Fibroblast of mammary gland (primary cell): ENCODE data around the gene SCAI.
A peak's percentile ranks its signal among the peaks of the same experiment; 100 is the strongest.

Source experiments
- DNase-seq: peaks from one replicate; pipeline ENCODE4 v3.0.0-alpha.2; 2010; ENCODE audit warnings: low read depth
- H3K4me3 ChIP-seq: 2 replicates; pipeline ENCODE4 v1.5.1; 2011; ENCODE audit warnings: low read depth, mild to moderate bottlenecking, low read length, moderate library complexity; ENCODE audit not compliant: control insufficient read depth
- TF ChIP-seq, protein P1 (sequence below): conservative IDR thresholded peaks from 2 replicates; pipeline ENCODE4 v1.5.1; 2011; ENCODE audit warnings: low read depth, low read length, inconsistent platforms; ENCODE audit not compliant: control insufficient read depth, insufficient read depth

SCAI gene

DNA sequence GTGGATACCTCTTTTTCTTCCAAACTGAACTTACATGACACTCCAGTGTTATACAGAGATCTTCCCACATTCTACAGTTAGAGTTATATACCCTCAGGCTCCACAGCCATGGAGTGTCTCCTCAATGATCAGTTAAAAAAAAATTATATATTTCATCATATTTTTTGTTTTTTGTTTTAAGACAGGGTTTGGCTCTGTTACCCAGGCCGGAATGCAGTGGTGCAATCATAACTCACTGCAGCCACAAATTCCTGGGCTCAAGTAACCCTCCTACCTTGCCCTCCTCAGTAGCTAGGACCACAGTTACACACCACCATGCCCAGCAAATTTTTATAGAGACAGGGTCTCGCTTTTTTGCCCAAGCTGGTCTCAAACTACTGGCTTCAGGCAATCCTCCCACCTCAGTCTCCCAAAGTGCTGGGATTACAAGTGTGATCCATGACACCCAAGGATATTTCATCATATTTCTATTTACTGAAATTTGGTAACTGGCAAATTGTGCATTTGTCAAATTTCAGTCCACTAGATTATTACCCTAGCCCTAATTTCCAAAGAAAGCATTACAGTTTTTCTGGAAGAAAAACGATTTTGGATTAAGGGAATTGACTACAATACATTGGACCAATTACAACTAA lies 18.1 kb upstream of the SCAI start:
- TF ChIP-seq, protein P1, sequence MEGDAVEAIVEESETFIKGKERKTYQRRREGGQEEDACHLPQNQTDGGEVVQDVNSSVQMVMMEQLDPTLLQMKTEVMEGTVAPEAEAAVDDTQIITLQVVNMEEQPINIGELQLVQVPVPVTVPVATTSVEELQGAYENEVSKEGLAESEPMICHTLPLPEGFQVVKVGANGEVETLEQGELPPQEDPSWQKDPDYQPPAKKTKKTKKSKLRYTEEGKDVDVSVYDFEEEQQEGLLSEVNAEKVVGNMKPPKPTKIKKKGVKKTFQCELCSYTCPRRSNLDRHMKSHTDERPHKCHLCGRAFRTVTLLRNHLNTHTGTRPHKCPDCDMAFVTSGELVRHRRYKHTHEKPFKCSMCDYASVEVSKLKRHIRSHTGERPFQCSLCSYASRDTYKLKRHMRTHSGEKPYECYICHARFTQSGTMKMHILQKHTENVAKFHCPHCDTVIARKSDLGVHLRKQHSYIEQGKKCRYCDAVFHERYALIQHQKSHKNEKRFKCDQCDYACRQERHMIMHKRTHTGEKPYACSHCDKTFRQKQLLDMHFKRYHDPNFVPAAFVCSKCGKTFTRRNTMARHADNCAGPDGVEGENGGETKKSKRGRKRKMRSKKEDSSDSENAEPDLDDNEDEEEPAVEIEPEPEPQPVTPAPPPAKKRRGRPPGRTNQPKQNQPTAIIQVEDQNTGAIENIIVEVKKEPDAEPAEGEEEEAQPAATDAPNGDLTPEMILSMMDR = no peak
- DNase-seq = peak; percentile 14
- H3K4me3 ChIP-seq = no peak overlapping the region

DNA sequence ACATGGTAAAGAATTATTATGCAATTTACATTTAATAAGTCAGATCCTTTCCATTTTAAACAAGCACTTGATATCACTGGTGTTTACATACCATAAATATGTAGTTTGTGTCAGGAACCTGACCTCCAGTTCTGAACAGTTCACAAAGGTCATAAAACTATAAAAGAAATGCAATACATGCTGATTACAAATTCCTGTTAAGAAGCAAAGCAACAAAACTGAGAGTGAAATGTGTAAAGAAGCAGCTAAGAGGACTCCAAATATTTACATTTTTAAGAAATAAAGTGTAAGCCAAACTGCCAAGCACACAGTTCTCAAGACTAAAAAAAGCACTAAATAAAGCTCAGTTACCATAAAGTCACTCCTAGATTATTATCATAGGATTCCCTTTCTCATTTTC lies 17.4 kb upstream of the SCAI start:
- H3K4me3 ChIP-seq = no peak overlapping the region
- TF ChIP-seq, protein P1 = no peak
- no peak for DNase-seq

DNA sequence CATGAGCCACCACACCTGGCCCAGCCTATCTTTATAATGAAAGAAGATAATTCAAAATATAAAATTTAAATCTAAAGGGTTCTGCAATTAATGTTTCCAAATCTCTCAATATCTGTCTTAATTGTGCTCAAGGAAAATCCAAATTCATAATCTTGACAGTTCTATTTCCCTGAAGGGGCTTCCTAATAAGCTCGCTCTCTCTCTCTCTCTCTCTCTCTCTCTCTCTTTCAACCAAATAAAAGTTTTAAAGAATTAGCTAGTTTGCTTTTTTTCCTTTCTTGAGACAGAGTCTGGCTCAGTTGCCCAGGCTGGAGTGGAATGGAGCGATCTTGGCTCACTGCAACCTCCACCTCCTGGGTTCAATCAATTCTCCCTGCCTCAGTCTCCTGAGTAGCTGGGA lies 13.2 kb upstream of the SCAI start:
- H3K4me3 ChIP-seq = no peak overlapping the region

DNA sequence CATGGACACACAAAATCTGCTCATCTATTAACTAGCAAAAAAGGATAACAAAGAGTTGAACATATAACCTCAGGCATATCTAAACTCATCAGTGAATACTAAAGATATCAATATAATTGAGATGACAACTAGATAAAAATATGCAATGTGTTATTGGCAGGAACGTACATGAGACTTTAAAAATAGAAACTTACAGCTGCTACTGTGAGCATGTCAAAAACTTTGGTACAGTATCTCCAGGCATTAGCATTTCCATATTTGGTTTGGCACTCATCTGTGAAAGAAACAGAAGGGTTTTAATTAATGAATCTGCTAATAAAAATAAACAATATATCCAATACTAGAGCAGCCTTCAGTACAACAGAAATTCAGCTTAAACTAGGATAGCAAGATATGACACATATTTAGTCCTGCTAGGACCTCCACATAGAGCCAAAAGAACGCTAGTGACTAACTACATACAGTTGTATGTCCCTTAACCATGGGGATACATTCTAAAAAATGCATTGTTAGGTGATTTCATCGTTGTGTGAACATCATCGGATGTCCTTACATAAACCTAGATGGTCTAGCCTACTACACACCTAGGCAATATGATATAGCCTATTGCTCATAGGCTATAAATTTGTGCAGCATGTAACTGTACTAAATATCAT lies 10.5 kb upstream of the SCAI start:
- TF ChIP-seq, protein P1 = no peak
- DNase-seq = no peak
- H3K4me3 ChIP-seq = no peak overlapping the region

More for the DNA sequence above, 13.2 kb upstream of the SCAI start:
- DNase-seq = no peak
- TF ChIP-seq, protein P1 = no peak

DNA sequence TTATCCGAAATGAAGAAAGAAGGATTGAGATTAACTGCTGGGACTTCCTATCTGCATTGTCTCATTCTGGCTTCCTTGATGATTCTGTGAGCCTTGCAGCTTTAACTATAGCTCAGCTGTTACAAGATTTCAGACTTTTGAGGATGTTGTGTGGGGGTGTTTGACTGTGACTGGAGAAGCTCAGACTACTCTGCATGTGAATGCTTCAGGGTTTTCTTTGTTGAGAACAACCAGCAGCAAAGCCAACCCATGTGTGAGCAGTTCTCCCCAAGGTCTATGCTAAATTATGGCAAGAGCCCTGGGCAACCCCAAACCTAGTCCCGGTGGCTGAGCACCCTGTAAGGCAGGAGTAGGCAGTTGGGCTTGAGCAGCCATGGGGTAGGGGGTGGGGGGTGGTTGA lies 8.4 kb upstream of the SCAI start:
- no peak for DNase-seq
- TF ChIP-seq, protein P1 = no peak
- H3K4me3 ChIP-seq = no peak overlapping the region

DNA sequence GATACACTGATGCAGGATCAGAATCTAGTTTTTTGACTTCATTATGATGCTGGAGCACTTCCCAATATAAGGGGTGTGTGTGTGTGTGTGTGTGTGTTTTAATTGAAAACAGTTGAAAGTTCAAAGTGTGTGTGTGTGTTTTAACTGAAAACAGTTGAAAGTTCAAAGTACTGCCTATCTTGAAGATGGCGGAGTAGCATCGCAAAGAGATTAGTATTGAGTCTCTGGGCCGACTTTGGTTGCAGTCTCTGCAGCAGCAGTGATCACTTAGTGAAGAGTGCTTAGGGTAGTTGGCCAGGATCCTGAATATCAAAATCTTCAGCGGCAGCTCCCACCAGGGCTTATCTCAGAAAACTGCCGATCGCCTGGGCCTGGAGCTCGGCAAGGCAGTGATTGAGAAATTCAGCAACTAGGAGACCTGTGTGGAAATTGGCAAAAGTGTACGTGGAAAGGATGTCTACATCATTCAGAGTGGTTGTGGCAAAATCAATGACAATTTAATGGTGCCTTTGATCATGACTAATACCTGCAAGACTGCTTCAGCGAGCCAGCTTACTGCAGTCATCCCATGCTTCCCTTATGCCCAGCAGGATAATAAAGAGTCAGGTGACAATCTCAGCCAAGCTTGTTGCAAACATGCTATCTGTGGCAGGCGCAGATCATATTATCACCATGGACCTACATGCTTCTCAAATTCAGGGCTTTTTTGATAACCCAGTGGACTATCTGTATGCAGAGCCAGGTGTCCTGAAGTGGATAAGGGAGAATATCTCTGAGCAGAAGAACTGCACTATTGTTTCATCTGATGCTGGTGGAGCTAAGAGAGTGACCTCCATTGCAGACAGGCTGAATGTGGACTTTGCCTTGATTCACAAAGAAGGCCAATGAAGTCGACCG lies 7.3 kb upstream of the SCAI start:
- no peak overlapping the region for H3K4me3 ChIP-seq
- TF ChIP-seq, protein P1 = no peak
- peak; percentile 14 for DNase-seq
